Fibroblast of skin of right quadriceps (primary cell): ENCODE results near the gene RAPGEF6.
A peak's percentile ranks its signal among the peaks of the same experiment; 100 is the strongest.
"Not testable (repeated sequence)": the region's sequence is repeated elsewhere in the genome, so short reads cannot be mapped to it uniquely, and the experiment has no call there.

Experiments
- DNase-seq: peaks from one replicate; pipeline ENCODE4 v3.0.0-alpha.2; 2013

The RAPGEF6 gene

GRCh38 chr5:131380238-131380637, 254.8 kb downstream of the RAPGEF6 start:
- DNase-seq: not testable (repeated sequence)

- peak; percentile 50 for DNase-seq
Observed at GRCh38 chr5:131379723-131380122, 255.3 kb downstream of the RAPGEF6 start.

- peak; percentile 7 for DNase-seq
Observed at GRCh38 chr5:131378721-131379541, 256.1 kb downstream of the RAPGEF6 start.

- peak; percentile 71 for DNase-seq
Observed at GRCh38 chr5:131377785-131378325, 257.2 kb downstream of the RAPGEF6 start.

GRCh38 chr5:131377346-131377745, 257.7 kb downstream of the RAPGEF6 start:
- no peak for DNase-seq

GRCh38 chr5:131375351-131375750, 259.7 kb downstream of the RAPGEF6 start:
- DNase-seq: no peak
